MM.1S (cell line): Measurements from ENCODE around the gene SULT1C3.

ENCODE experiments used
- EZH2 ChIP-seq: fragments of 300-600 bp; sonication (generic); optimal IDR thresholded peaks from 2 replicates; pipeline ENCODE3; 2017; ENCODE audit warnings: low read depth, mild to moderate bottlenecking, antibody characterized with exemption, low read length, mixed read lengths
- EZH2phosphoT487 ChIP-seq: fragments of 300-600 bp; sonication (generic); IDR thresholded peaks from 2 replicates; pipeline ENCODE4 v1.6.1; 2018; ENCODE audit warnings: antibody characterized with exemption, low read length
- TF ChIP-seq, protein P1 (sequence below): fragments of 300-600 bp; sonication (generic); IDR thresholded peaks from 2 replicates; pipeline ENCODE4 v1.5.1; 2016; ENCODE audit warnings: antibody characterized with exemption, low read length, mixed read lengths

DNA sequence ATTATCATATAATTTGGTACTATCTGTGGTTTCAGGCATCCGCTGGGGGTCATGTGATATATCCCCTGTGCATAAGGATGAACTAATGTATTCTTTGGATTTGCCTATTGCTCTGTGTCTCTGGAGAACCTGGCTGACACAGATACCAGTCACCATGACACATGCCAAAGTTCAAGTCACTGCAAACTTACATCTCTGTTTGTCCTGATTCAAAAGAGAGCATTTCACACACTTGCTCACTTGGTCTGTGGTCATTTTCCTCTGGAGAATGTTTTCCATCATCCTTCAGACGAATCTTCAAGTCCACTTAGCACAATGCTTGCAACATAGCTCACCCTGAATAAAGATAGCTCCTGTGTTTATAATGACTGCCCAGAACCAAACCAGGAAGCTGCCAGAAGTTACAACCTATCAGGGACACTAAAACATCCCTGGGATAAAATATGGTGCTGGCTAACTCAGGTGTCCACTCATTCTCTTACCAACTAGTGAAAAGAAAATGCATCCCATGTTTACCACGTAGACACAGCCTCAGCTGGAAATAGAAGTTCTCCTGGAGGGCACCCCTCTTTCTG is 18.1 kb downstream of the SULT1C3 start:
- TF ChIP-seq, protein P1, sequence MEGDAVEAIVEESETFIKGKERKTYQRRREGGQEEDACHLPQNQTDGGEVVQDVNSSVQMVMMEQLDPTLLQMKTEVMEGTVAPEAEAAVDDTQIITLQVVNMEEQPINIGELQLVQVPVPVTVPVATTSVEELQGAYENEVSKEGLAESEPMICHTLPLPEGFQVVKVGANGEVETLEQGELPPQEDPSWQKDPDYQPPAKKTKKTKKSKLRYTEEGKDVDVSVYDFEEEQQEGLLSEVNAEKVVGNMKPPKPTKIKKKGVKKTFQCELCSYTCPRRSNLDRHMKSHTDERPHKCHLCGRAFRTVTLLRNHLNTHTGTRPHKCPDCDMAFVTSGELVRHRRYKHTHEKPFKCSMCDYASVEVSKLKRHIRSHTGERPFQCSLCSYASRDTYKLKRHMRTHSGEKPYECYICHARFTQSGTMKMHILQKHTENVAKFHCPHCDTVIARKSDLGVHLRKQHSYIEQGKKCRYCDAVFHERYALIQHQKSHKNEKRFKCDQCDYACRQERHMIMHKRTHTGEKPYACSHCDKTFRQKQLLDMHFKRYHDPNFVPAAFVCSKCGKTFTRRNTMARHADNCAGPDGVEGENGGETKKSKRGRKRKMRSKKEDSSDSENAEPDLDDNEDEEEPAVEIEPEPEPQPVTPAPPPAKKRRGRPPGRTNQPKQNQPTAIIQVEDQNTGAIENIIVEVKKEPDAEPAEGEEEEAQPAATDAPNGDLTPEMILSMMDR = no peak
- TF ChIP-seq EZH2 (no peak), EZH2phosphoT487 (no peak)
